Lower leg skin (tissue), 3 donors: ENCODE results near the gene TPRN.

Experiments used
- CTCF ChIP-seq, 3 donors: fragments of 450-650 bp; IDR thresholded peaks; one replicate each; pipeline ENCODE4 v1.5.1; 2016; ENCODE audit warnings: antibody characterized with exemption in 3 of 3, mild to moderate bottlenecking in 3 of 3, moderate library complexity in 2 of 3
- POLR2A ChIP-seq, 2 donors: fragments of 450-650 bp; IDR thresholded peaks; one replicate each; pipeline ENCODE4 v1.6.1; 2016 to 2017; ENCODE audit warnings: antibody characterized with exemption in 2 of 2, mild to moderate bottlenecking in 1 of 2, moderate library complexity in 1 of 2

GRCh38 chr9:137169896-137170358, 30.6 kb downstream of the TPRN start, which contains the start of gene LRRC26:
- TF ChIP-seq POLR2A (IDR thresholded peaks at IDR 0.05) (no peak), CTCF (IDR thresholded peaks at IDR 0.05) (no peak)
